HepG2 (cell line): Measurements from ENCODE around the gene KLHL18. TPM values are rescaled to one million over a fixed set of nuclear protein-coding genes. Genes with fewer than 3 reads are reported as not detected.

ENCODE experiments used
- ATAC-seq: fragments of 200-7000 bp; cut with Tn5 transposase; 3 replicates; pipeline ENCODE4 v1.9.1; 2020; ENCODE audit warnings: mild to moderate bottlenecking, moderate library complexity
- BruUV-seq: library from RNA; stranded (reverse); fragments of 400-500 nt; replicated peaks from 2 replicates; lab custom pipeline; 2021; lab: Mats Ljungman, UMichigan
- CTCF ChIA-PET: fragments of 300-600 bp; formaldehyde crosslinking; extraction: SDS; loops from one replicate; lab custom pipeline; 2021; ENCODE audit warnings: low total read pairs, inconsistent platforms, low intra/inter-chr PET ratio; lab: Yijun Ruan, JAX
- POLR2A ChIA-PET: fragments of 350-600 bp; sonication (Branson Sonifier 250); formaldehyde crosslinking; loops from one replicate; lab custom pipeline; 2020; ENCODE audit warnings: antibody characterized with exemption, inconsistent platforms; lab: Yijun Ruan, JAX
- DNase-seq: peaks from one replicate; pipeline ENCODE4 v3.0.0-alpha.2; 2015; ENCODE audit warnings: low spot score
- FAIRE-seq: peaks from 3 replicates; lab custom pipeline; 2011; peaks lifted over from hg19 to GRCh38; lab: Jason Lieb, UNC
- H2AFZ ChIP-seq: one replicate; pipeline ENCODE4 v1.6.1; 2011; ENCODE audit warnings: low read length, inconsistent platforms
- H3K27ac ChIP-seq: fragments of 300-600 bp; 3 replicates; pipeline ENCODE4 v1.8.0; 2011; ENCODE audit warnings: mixed run types, mild to moderate bottlenecking, mixed read lengths, low read length, inconsistent platforms; ENCODE audit not compliant: insufficient read depth; ENCODE audit errors: extremely low read length
- H3K27me3 ChIP-seq, 2 experiments: fragments of 200-600 bp in 1 of 2; 2 replicates in 1 of 2; 3 replicates in 1 of 2; pipeline versions ENCODE4 v1.6.0 to v1.8.0; 2011; ENCODE audit warnings: low read length in 2 of 2, mild to moderate bottlenecking in 2 of 2, moderate library complexity in 2 of 2, inconsistent platforms in 1 of 2; ENCODE audit not compliant: insufficient read depth in 2 of 2, control insufficient read depth in 1 of 2
- H3K36me3 ChIP-seq, 2 experiments: fragments of 200-600 bp in 1 of 2; replicated peaks in 1 of 2; 2 replicates in 1 of 2; 3 replicates in 1 of 2; pipeline versions ENCODE4 v1.5.1 to v1.8.0; 2011; ENCODE audit warnings: low read length in 2 of 2, inconsistent platforms in 1 of 2; ENCODE audit not compliant: insufficient read depth in 2 of 2, control insufficient read depth in 1 of 2
- H3K4me1 ChIP-seq: 2 replicates; pipeline ENCODE4 v1.5.1; 2012; ENCODE audit warnings: low read length, inconsistent platforms; ENCODE audit not compliant: insufficient read depth
- H3K4me2 ChIP-seq: 2 replicates; pipeline ENCODE4 v1.6.0; 2011; ENCODE audit warnings: low read depth, low read length, inconsistent platforms
- H3K4me3 ChIP-seq, 3 experiments: fragments of 200-600 bp in 1 of 3; sonication (generic), shearing (Covaris generic) in 1 of 3; replicated peaks in 1 of 3; 2 replicates each; pipeline ENCODE4 v1.5.1; 2011 to 2016; ENCODE audit warnings: low read length in 3 of 3, inconsistent platforms in 2 of 3, low read depth in 2 of 3, mild to moderate bottlenecking in 2 of 3, control low read depth in 1 of 3, mixed read lengths in 1 of 3; ENCODE audit not compliant: insufficient read depth in 1 of 3
- H3K79me2 ChIP-seq: one replicate; pipeline ENCODE4 v1.6.1; 2011; ENCODE audit warnings: low read length, inconsistent platforms; ENCODE audit not compliant: insufficient read depth
- H3K9ac ChIP-seq: 2 replicates; pipeline ENCODE4 v1.6.0; 2011; ENCODE audit warnings: mild to moderate bottlenecking, low read depth, low read length, inconsistent platforms; ENCODE audit not compliant: insufficient read depth
- H3K9me3 ChIP-seq: 2 replicates; pipeline ENCODE4 v1.5.1; 2012; ENCODE audit warnings: mild to moderate bottlenecking, low read length
- H4K20me1 ChIP-seq: 2 replicates; pipeline ENCODE4 v1.6.0; 2011; ENCODE audit warnings: inconsistent platforms, mild to moderate bottlenecking, low read length, moderate library complexity; ENCODE audit not compliant: insufficient read depth
- MAFK ChIP-seq, 2 experiments: IDR thresholded peaks in 1 of 2; conservative IDR thresholded peaks in 1 of 2; 2 replicates each; pipeline ENCODE4 v1.6.1; 2011; ENCODE audit warnings: improper control_type of control experiment in 2 of 2, low read length in 2 of 2
- MED8 ChIP-seq: sonication (generic); formaldehyde crosslinking; IDR thresholded peaks from 2 replicates; pipeline ENCODE4 v1.8.1; 2023; ENCODE audit warnings: mild to moderate bottlenecking, missing genetic modification reagents; ENCODE audit not compliant: insufficient replicate concordance
- NBN ChIP-seq: fragments of 450-650 bp; conservative IDR thresholded peaks from 2 replicates; pipeline ENCODE4 v1.6.1; 2017
- SSRP1 ChIP-seq: IDR thresholded peaks from 2 replicates; pipeline ENCODE4 v1.6.1; 2016; ENCODE audit warnings: control low read depth
- ZBTB4 ChIP-seq: sonication (generic); formaldehyde crosslinking; IDR thresholded peaks from 2 replicates; pipeline ENCODE4 v1.4.0; 2020; ENCODE audit warnings: missing genetic modification reagents, mild to moderate bottlenecking, borderline replicate concordance
- ZNF563 ChIP-seq: sonication (generic); formaldehyde crosslinking; IDR thresholded peaks from 2 replicates; pipeline ENCODE4 v1.8.0; 2022; ENCODE audit warnings: mild to moderate bottlenecking, moderate library complexity, missing genetic modification reagents
- ZNF564 ChIP-seq: sonication (generic); formaldehyde crosslinking; IDR thresholded peaks from 2 replicates; pipeline ENCODE4 v1.8.1; 2023; ENCODE audit warnings: mild to moderate bottlenecking, missing genetic modification reagents
- ZNF710 ChIP-seq: sonication (generic); formaldehyde crosslinking; IDR thresholded peaks from 2 replicates; pipeline ENCODE4 v1.5.0; 2020; ENCODE audit warnings: mild to moderate bottlenecking, missing genetic modification reagents, borderline replicate concordance
- ZNF713 ChIP-seq: sonication (generic); formaldehyde crosslinking; IDR thresholded peaks from 2 replicates; pipeline ENCODE4 v1.4.0; 2020; ENCODE audit warnings: mild to moderate bottlenecking, missing genetic modification reagents
- ZNF850 ChIP-seq: sonication (generic); formaldehyde crosslinking; conservative IDR thresholded peaks from 2 replicates; pipeline ENCODE4 v1.9.0; 2021; ENCODE audit warnings: mild to moderate bottlenecking, missing genetic modification reagents
- WGBS: methylation state at CpG from one replicate; pipeline ENCODE4 v1.1.6; 2017; ENCODE audit warnings: low lambda C conversion rate; 5-methylcytosine and 5-hydroxymethylcytosine counted together
- in situ Hi-C: cut with HindIII; loops from 2 replicates; pipeline ENCODE4 v1.10.0; 2017; ENCODE audit warnings: low pct_unique_long_range_greater_than_20kb; ENCODE audit not compliant: extremely low pct_ligation_motif_present
- intact Hi-C: fragments of 100-400 bp; cut with micrococcal nuclease; formaldehyde crosslinking; loops from one replicate; pipeline ENCODE4 v1.10.0; 2022; ENCODE audit not compliant: unreplicated experiment
- polyA plus RNA-seq, 8 experiments: library from polyadenylated mRNA; depleted of rRNA in 3 of 8; stranded (reverse) in 7 of 8; unstranded in 1 of 8; fragments of >200 nt; fragmentation: Illumina TruSeq in 4 of 8; extraction: Trizol in 4 of 8; gene quantifications; 2 replicates each; pipeline versions ENCODE4 v1.2.1 to v1.2.3, GENCODE V29; 2011 to 2016; ENCODE audit warnings: low read depth in 4 of 8, missing spikeins in 1 of 8, mixed read lengths in 1 of 8; ENCODE audit not compliant: insufficient read depth in 1 of 8
- total RNA-seq, 5 experiments: library from RNA; depleted of rRNA; stranded (reverse); fragments of >200 nt; fragmentation: Illumina TruSeq; extraction: Trizol; gene quantifications; 2 replicates each; pipeline ENCODE4 v1.2.3, GENCODE V29; 2016; ENCODE audit warnings: low read depth in 1 of 5
- TF ChIP-seq, protein P1 (sequence below): sonication (generic); formaldehyde crosslinking; IDR thresholded peaks from 2 replicates; pipeline ENCODE4 v1.4.0; 2020; ENCODE audit warnings: mild to moderate bottlenecking, missing genetic modification reagents
- TF ChIP-seq, protein P2 (sequence below): sonication (generic); formaldehyde crosslinking; IDR thresholded peaks from 2 replicates; pipeline ENCODE4 v1.5.0; 2020; ENCODE audit warnings: mild to moderate bottlenecking, low read depth, missing genetic modification reagents, borderline replicate concordance
- TF ChIP-seq, protein P3 (sequence below): IDR thresholded peaks from 2 replicates; pipeline ENCODE4 v1.6.1; 2016; ENCODE audit warnings: missing compliant biosample characterization, missing genetic modification reagents, borderline replicate concordance

Gene KLHL18
- total and polyA plus RNA-seq, 2 of the 13 experiments (the other 11 are each of a cell fraction or from before 2014, with no cell fraction given) = 17.5 to 18.8 TPM

DNA sequence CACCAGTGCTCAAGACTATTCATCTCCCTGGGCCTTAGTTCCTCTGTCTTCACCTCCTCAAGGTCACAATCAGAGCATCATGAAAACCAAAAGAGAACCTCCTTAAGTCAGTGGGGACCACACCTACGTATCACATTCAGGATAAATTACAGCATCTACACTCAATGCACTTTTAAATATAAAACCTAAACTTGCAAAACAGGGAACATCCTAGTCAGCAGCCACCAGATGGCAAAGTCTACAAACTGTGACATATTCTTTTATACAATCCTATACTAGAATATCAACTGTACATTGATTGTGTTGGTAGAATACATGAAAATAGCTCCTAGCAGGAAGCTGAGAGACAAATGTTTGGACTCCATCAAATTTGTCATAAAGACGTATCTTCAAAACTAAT is 8.1 kb upstream of the KLHL18 start (continued):
- TF ChIP-seq, protein P1, sequence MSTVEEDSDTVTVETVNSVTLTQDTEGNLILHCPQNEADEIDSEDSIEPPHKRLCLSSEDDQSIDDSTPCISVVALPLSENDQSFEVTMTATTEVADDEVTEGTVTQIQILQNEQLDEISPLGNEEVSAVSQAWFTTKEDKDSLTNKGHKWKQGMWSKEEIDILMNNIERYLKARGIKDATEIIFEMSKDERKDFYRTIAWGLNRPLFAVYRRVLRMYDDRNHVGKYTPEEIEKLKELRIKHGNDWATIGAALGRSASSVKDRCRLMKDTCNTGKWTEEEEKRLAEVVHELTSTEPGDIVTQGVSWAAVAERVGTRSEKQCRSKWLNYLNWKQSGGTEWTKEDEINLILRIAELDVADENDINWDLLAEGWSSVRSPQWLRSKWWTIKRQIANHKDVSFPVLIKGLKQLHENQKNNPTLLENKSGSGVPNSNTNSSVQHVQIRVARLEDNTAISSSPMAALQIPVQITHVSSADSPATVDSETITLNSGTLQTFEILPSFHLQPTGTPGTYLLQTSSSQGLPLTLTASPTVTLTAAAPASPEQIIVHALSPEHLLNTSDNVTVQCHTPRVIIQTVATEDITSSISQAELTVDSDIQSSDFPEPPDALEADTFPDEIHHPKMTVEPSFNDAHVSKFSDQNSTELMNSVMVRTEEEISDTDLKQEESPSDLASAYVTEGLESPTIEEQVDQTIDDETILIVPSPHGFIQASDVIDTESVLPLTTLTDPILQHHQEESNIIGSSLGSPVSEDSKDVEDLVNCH (CRISPR knock-in tag) = no peak
- no peak for TF ChIP-seq NBN
- no peak for TF ChIP-seq ZNF850 (CRISPR knock-in tag)
- TF ChIP-seq, protein P2, sequence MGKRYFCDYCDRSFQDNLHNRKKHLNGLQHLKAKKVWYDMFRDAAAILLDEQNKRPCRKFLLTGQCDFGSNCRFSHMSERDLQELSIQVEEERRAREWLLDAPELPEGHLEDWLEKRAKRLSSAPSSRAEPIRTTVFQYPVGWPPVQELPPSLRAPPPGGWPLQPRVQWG (CRISPR knock-in tag) = no peak
- no peak for TF ChIP-seq ZNF564 (CRISPR knock-in tag)

DNA sequence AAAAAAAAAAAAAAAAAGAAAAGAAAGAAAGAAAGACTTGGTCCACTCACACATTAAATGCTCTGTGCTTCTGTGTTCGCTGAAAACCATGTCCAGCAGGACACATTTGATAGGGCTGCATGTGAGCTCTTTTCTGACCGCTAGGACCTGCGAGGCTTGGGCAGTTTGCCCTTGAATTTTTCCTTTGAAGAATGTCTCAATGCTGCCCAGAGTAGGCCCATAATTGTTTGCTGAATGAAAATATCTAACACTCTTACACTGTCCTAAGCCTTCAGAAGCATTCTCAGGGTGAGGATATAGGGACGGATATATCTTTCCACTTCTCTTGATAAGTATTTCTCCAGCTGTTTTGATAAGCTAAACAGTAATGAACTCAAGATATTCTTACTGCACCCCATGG is 6.2 kb upstream of the KLHL18 start:
- BruUV-seq = no TSS peak
- CTCF ChIA-PET = no interaction called here
- DNase-seq = no peak
- H3K36me3 ChIP-seq = 0 out of 5 replicates have a peak, but pooled peaks cover 0 to 2% of the 10 kb centered on the region in 2 experiments
- H3K27me3 ChIP-seq = no peaks in the 10 kb centered on the region
- in situ Hi-C loops = no loop called here
- TF ChIP-seq ZBTB4 (CRISPR knock-in tag) (no peak), MED8 (CRISPR knock-in tag) (no peak), SSRP1 (CRISPR knock-in tag) (no peak), ZNF710 (CRISPR knock-in tag) (no peak), MAFK (conservative IDR thresholded peaks at IDR 0.05 in 1 of 2, IDR thresholded peaks at IDR 0.05 in 1 of 2; ENCODE audit: low read length in 2 of 2) (no peak), ZNF713 (no peak), ZNF563 (CRISPR knock-in tag) (no peak)
- TF ChIP-seq, protein P3, sequence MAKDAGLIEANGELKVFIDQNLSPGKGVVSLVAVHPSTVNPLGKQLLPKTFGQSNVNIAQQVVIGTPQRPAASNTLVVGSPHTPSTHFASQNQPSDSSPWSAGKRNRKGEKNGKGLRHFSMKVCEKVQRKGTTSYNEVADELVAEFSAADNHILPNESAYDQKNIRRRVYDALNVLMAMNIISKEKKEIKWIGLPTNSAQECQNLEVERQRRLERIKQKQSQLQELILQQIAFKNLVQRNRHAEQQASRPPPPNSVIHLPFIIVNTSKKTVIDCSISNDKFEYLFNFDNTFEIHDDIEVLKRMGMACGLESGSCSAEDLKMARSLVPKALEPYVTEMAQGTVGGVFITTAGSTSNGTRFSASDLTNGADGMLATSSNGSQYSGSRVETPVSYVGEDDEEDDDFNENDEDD (CRISPR knock-in tag) = no peak
- no peaks in the 10 kb centered on the region for H3K9me3 ChIP-seq
- H3K27ac ChIP-seq = no peak overlapping the region
- H2AFZ ChIP-seq = no peak overlapping the region
- no peaks in the 10 kb centered on the region for H4K20me1 ChIP-seq
- POLR2A ChIA-PET = no interaction called here
- peaks cover 14% of the 10 kb centered on the region for H3K4me1 ChIP-seq
- H3K79me2 ChIP-seq = peaks cover 12% of the 10 kb centered on the region
- no peak overlapping the region for H3K4me3 ChIP-seq
- ATAC-seq = no peak
- H3K4me2 ChIP-seq = no peak overlapping the region
- FAIRE-seq = no peak
- intact Hi-C loops = no loop called here
- no peak overlapping the region for H3K9ac ChIP-seq
- 74% methylated on average over 4 of the region's 4 CpGs for WGBS
